Smooth muscle cell (in vitro differentiated cells): Measurements from ENCODE around the gene MEG3. TPM values are rescaled to one million over a fixed set of nuclear protein-coding genes. Genes with fewer than 3 reads are reported as not detected.

Source experiments
- DNase-seq: peaks from one replicate; lab custom pipeline; 2025; ENCODE audit not compliant: unreplicated experiment; lab: John Stamatoyannopoulos, UW
- H2AFZ ChIP-seq: fragments of 200-600 bp; sonication (generic); 2 replicates; pipeline ENCODE4 v1.6.0; 2016; ENCODE audit warnings: antibody characterized with exemption, low read depth, mild to moderate bottlenecking
- H3F3A ChIP-seq: fragments of 200-600 bp; sonication (generic); 2 replicates; pipeline ENCODE4 v1.6.0; 2017; ENCODE audit warnings: antibody characterized with exemption, low read depth
- H3K27ac ChIP-seq: fragments of 200-600 bp; sonication (generic); 2 replicates; pipeline ENCODE4 v1.5.1; 2016; ENCODE audit warnings: low read depth, mild to moderate bottlenecking
- H3K27me3 ChIP-seq: fragments of 200-600 bp; sonication (generic); 2 replicates; pipeline ENCODE4 v1.6.1; 2016; ENCODE audit warnings: low read depth, mild to moderate bottlenecking
- H3K36me3 ChIP-seq: fragments of 200-600 bp; sonication (generic); 2 replicates; pipeline ENCODE4 v1.5.1; 2016; ENCODE audit warnings: low read depth
- H3K4me1 ChIP-seq: fragments of 200-600 bp; sonication (generic); 2 replicates; pipeline ENCODE4 v1.5.1; 2016; ENCODE audit warnings: low read depth
- H3K4me2 ChIP-seq: fragments of 200-600 bp; sonication (generic); 2 replicates; pipeline ENCODE4 v1.6.0; 2016; ENCODE audit warnings: mild to moderate bottlenecking
- H3K4me3 ChIP-seq: fragments of 200-600 bp; sonication (generic); 2 replicates; pipeline ENCODE4 v1.5.1; 2016; ENCODE audit warnings: mild to moderate bottlenecking
- H3K79me2 ChIP-seq: fragments of 200-600 bp; sonication (generic); 2 replicates; pipeline ENCODE4 v1.6.0; 2016; ENCODE audit warnings: low read depth, mild to moderate bottlenecking
- H3K9ac ChIP-seq: fragments of 200-600 bp; sonication (generic); 2 replicates; pipeline ENCODE4 v1.6.0; 2016; ENCODE audit warnings: low read depth
- H3K9me3 ChIP-seq: fragments of 200-600 bp; sonication (generic); replicated peaks from 2 replicates; pipeline ENCODE4 v1.5.1; 2016; ENCODE audit warnings: low read depth
- H4K20me1 ChIP-seq: fragments of 200-600 bp; sonication (generic); 2 replicates; pipeline ENCODE4 v1.6.0; 2016; ENCODE audit warnings: low read depth
- CTCF ChIP-seq: fragments of 200-600 bp; sonication (generic); IDR thresholded peaks from 2 replicates; pipeline ENCODE4 v1.5.1; 2017; ENCODE audit warnings: borderline replicate concordance, mild to moderate bottlenecking, antibody characterized with exemption; ENCODE audit not compliant: insufficient read depth, poor library complexity, severe bottlenecking
- WGBS: methylation state at CpG from one replicate; pipeline ENCODE4 v1.1.7; 2016; ENCODE audit warnings: low lambda C conversion rate; 5-methylcytosine and 5-hydroxymethylcytosine counted together
- polyA plus RNA-seq: library from polyadenylated mRNA; unstranded; fragments of >200 nt; fragmentation: Nextera tagmentation; extraction: Ambion mirVana; gene quantifications from 2 replicates; pipeline ENCODE4 v1.2.1, GENCODE V29; 2016
- total RNA-seq: library from RNA; depleted of rRNA; stranded (reverse); fragments of >200 nt; gene quantifications from 2 replicates; pipeline ENCODE4 v1.2.3, GENCODE V29; 2014

Gene MEG3
- total and polyA plus RNA-seq, 2 experiments from 2014 or later, result not detected

DNA sequence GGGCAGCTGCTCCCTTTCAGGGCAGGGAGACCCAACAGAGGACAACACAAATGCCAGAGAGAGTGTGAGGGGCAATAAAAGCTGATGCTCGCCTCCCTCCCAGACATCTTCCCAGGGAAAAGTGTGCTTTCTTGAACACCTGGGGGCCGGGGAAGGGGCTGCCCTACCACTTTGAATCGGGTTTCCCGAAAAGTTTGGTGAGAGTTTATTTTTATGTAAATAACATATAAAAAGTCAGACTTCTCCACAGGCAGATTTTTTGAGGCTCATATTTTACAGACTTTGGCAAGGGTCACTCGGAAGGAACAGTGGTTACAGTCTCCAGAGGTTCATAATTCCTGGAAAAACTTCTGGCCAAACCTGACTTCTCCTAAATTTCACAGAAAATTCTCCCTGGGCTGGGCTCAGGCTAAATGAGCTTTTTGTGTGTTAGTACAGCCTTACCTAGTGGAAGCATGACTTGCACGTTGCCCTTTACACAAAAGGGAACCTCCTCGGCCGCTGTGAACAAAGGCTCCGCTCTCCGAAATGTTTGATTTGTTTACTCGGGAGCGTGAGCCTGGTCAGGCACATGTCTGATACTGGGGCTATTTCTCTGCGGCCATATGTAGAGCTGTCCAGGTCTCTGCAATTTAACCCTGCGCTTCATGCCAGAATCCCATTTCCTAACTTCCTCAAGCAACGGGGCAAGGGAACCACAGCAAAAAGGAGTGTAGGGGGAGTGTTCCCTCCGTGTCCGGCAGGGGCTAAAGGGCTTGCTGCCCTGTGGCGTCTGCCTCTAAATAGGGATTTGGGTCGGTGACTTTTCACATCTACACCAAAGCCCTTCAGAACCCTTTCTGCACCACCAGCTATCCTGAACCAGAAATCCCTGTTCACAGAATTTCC is 74.2 kb downstream of the MEG3 start:
- peaks cover 59% of the 10 kb centered on the region for H3K4me1 ChIP-seq
- H3F3A ChIP-seq, result peaks cover 2% of the 10 kb centered on the region
- H3K4me3 ChIP-seq, result peak overlapping the region; percentile 16
- H2AFZ ChIP-seq, result peak overlapping the region; percentile 75
- H3K4me2 ChIP-seq, result peak overlapping the region; percentile 83
- H3K27ac ChIP-seq, result peak overlapping the region; percentile 49
- peaks cover 9% of the 10 kb centered on the region for H3K79me2 ChIP-seq
- no peaks in the 10 kb centered on the region for H3K27me3 ChIP-seq
- H3K9ac ChIP-seq, result peak overlapping the region; percentile 4
- 23% methylated on average over 19 of the region's 19 CpGs for WGBS
- no peaks in the 10 kb centered on the region for H4K20me1 ChIP-seq
- H3K9me3 ChIP-seq, result no peaks in the 10 kb centered on the region
- H3K36me3 ChIP-seq, result no peaks in the 10 kb centered on the region
- DNase-seq, result no peak
- TF ChIP-seq CTCF, result peak; percentile 20

DNA sequence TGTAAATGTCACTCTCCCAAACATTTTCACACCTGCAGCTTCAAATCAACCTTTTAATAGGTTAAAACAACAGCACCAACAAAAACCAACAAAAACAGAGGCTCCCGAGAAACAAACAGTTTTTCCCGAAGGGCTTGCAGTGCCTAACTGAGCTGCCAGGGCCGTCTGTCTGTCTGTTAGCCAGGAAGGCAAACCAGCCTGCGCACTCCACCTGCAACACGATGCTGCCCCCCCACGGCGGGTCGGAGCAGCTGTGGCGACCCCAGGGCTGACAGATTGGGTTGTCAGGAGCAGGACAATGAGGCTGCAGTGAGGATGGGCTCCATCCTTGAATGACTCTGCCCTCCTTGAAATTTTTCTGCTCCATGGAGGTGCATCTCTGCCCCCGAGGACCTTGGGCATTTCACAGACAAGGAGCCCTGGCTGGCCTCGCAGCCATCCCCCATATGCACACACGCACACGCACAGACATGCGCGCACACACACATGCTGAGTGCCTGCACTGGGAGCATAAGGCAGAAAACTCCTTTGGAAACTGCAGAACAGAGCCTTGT is 75.0 kb downstream of the MEG3 start:
- Histone ChIP-seq H3K79me2 (peaks cover 9% of the 10 kb centered on the region), H3K36me3 (no peaks in the 10 kb centered on the region), H3F3A (peaks cover 2% of the 10 kb centered on the region), H3K4me1 (peaks cover 61% of the 10 kb centered on the region), H3K4me3 (peak overlapping the region; percentile 16), H3K9ac (no peak overlapping the region), H3K4me2 (peak overlapping the region; percentile 83), H3K27me3 (no peaks in the 10 kb centered on the region), H2AFZ (no peak overlapping the region), H3K9me3 (no peaks in the 10 kb centered on the region), H4K20me1 (no peaks in the 10 kb centered on the region), H3K27ac (peak overlapping the region; percentile 49)
- 41% methylated on average over 15 of the region's 15 CpGs for WGBS
- TF ChIP-seq CTCF, result peak; percentile 51
- no peak for DNase-seq

GRCh38 chr14:100901391-100902183 is 75.7 kb downstream of the MEG3 start:
- 83% methylated on average over 12 of the region's 12 CpGs for WGBS
- no peak for TF ChIP-seq CTCF
- Histone ChIP-seq H3K4me1 (peaks cover 60% of the 10 kb centered on the region), H2AFZ (no peak overlapping the region), H3K27me3 (no peaks in the 10 kb centered on the region), H3K9me3 (no peaks in the 10 kb centered on the region), H3K4me3 (no peak overlapping the region), H3K36me3 (no peaks in the 10 kb centered on the region), H3K27ac (no peak overlapping the region), H3K79me2 (peaks cover 9% of the 10 kb centered on the region), H3K9ac (no peak overlapping the region), H3F3A (peaks cover 2% of the 10 kb centered on the region), H3K4me2 (peak overlapping the region; percentile 83), H4K20me1 (no peaks in the 10 kb centered on the region)
- DNase-seq, result no peak
